ENCODE data around the gene SPATS1. TPM values are rescaled to one million over a fixed set of nuclear protein-coding genes. Genes with fewer than 3 reads are reported as not detected.
A peak's percentile ranks its signal among the peaks of the same experiment; 100 is the strongest.

SPATS1 gene
- total and polyA plus RNA-seq, 2 experiments from 2014 or later = not detected

- H3K27ac ChIP-seq = no peak overlapping the region
- no peaks in the 10 kb centered on the region for H3K36me3 ChIP-seq
- DNase-seq (ENCODE audit: low read depth in 1 of 2, low spot score in 1 of 2) = no peak
- H3K4me1 ChIP-seq (ENCODE audit: low read depth) = no peaks in the 10 kb centered on the region
- H3K4me3 ChIP-seq = no peak overlapping the region
- no peaks in the 10 kb centered on the region for H3K9me3 ChIP-seq (ENCODE audit: low read depth)
- no peak for TF ChIP-seq CTCF (IDR thresholded peaks at IDR 0.05; ENCODE audit: low read depth, low read length)
- H3K27me3 ChIP-seq = peaks cover 7% of the 10 kb centered on the region
These were observed 9.1 kb upstream of the SPATS1 start for GRCh38 chr6:44333273-44333919.

- no peak for TF ChIP-seq CTCF (IDR thresholded peaks at IDR 0.05; ENCODE audit: low read depth, low read length)
- Histone ChIP-seq H3K4me3 (no peak overlapping the region), H3K27ac (no peak overlapping the region), H3K9me3 (ENCODE audit: low read depth) (no peaks in the 10 kb centered on the region), H3K36me3 (no peaks in the 10 kb centered on the region), H3K27me3 (peaks cover 7% of the 10 kb centered on the region), H3K4me1 (ENCODE audit: low read depth) (peaks cover 4% of the 10 kb centered on the region)
- DNase-seq (ENCODE audit: low read depth in 1 of 2, low spot score in 1 of 2) = no peak
These were observed 8.5 kb upstream of the SPATS1 start for GRCh38 chr6:44333942-44334341.

- peaks cover 7% of the 10 kb centered on the region for H3K4me1 ChIP-seq (ENCODE audit: low read depth)
- no peaks in the 10 kb centered on the region for H3K27me3 ChIP-seq
- H3K27ac ChIP-seq = no peak overlapping the region
- no peak overlapping the region for H3K4me3 ChIP-seq
- no peak for DNase-seq (ENCODE audit: low read depth in 1 of 2, low spot score in 1 of 2)
- no peak for TF ChIP-seq CTCF (IDR thresholded peaks at IDR 0.05; ENCODE audit: low read depth, low read length)
- no peaks in the 10 kb centered on the region for H3K36me3 ChIP-seq
- no peaks in the 10 kb centered on the region for H3K9me3 ChIP-seq (ENCODE audit: low read depth)
These were observed 6.8 kb upstream of the SPATS1 start for GRCh38 chr6:44335631-44336030.

- TF ChIP-seq CTCF (IDR thresholded peaks at IDR 0.05; ENCODE audit: low read depth, low read length) = peak; percentile 77
- H3K9me3 ChIP-seq (ENCODE audit: low read depth) = no peaks in the 10 kb centered on the region
- H3K4me3 ChIP-seq = no peak overlapping the region
- DNase-seq (ENCODE audit: low read depth in 1 of 2, low spot score in 1 of 2) = peak; percentile 72 to 82
- H3K4me1 ChIP-seq (ENCODE audit: low read depth) = peaks cover 7% of the 10 kb centered on the region
- H3K27ac ChIP-seq = no peak overlapping the region
- H3K27me3 ChIP-seq = peaks cover 9% of the 10 kb centered on the region
- no peaks in the 10 kb centered on the region for H3K36me3 ChIP-seq
These were observed 4.0 kb upstream of the SPATS1 start for GRCh38 chr6:44338228-44339122.

GRCh38 chr6:44339301-44339700 is 3.1 kb upstream of the SPATS1 start:
- H3K36me3 ChIP-seq = no peaks in the 10 kb centered on the region
- H3K27ac ChIP-seq = no peak overlapping the region
- H3K9me3 ChIP-seq (ENCODE audit: low read depth) = no peaks in the 10 kb centered on the region
- no peak overlapping the region for H3K4me3 ChIP-seq
- DNase-seq (ENCODE audit: low read depth in 1 of 2, low spot score in 1 of 2) = no peak
- TF ChIP-seq CTCF (IDR thresholded peaks at IDR 0.05; ENCODE audit: low read depth, low read length) = no peak
- H3K27me3 ChIP-seq = peaks cover 15% of the 10 kb centered on the region
- H3K4me1 ChIP-seq (ENCODE audit: low read depth) = peaks cover 7% of the 10 kb centered on the region

All from cardiac muscle cell (in vitro differentiated cells and primary cell).